ENCODE results near the gene EPS8L3. TPM values are rescaled to one million over a fixed set of nuclear protein-coding genes. Genes with fewer than 3 reads are reported as not detected.
"Not testable (repeated sequence)": the region's sequence is repeated elsewhere in the genome, so short reads cannot be mapped to it uniquely, and the experiment has no call there.

EPS8L3 gene, protein sequence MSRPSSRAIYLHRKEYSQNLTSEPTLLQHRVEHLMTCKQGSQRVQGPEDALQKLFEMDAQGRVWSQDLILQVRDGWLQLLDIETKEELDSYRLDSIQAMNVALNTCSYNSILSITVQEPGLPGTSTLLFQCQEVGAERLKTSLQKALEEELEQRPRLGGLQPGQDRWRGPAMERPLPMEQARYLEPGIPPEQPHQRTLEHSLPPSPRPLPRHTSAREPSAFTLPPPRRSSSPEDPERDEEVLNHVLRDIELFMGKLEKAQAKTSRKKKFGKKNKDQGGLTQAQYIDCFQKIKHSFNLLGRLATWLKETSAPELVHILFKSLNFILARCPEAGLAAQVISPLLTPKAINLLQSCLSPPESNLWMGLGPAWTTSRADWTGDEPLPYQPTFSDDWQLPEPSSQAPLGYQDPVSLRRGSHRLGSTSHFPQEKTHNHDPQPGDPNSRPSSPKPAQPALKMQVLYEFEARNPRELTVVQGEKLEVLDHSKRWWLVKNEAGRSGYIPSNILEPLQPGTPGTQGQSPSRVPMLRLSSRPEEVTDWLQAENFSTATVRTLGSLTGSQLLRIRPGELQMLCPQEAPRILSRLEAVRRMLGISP
- total RNA-seq: 100 to 1,000 TPM; 327 to 349 TPM
- long read RNA-seq, transcript EPS8L3-203 (19 exons, 2,325 nt): minor isoform, 23 of 272 reads
- long read RNA-seq, transcript EPS8L3-202 (19 exons, 1,971 nt): major isoform, 58 of 272 reads
- long read RNA-seq, transcript EPS8L3-201 (19 exons, 2,130 nt): minor isoform, 24 of 272 reads
- long read RNA-seq, partial matches to known transcripts: 83 of 272 reads
- long read RNA-seq, other reads (novel, unspliced or antisense): 84 of 272 reads

DNA sequence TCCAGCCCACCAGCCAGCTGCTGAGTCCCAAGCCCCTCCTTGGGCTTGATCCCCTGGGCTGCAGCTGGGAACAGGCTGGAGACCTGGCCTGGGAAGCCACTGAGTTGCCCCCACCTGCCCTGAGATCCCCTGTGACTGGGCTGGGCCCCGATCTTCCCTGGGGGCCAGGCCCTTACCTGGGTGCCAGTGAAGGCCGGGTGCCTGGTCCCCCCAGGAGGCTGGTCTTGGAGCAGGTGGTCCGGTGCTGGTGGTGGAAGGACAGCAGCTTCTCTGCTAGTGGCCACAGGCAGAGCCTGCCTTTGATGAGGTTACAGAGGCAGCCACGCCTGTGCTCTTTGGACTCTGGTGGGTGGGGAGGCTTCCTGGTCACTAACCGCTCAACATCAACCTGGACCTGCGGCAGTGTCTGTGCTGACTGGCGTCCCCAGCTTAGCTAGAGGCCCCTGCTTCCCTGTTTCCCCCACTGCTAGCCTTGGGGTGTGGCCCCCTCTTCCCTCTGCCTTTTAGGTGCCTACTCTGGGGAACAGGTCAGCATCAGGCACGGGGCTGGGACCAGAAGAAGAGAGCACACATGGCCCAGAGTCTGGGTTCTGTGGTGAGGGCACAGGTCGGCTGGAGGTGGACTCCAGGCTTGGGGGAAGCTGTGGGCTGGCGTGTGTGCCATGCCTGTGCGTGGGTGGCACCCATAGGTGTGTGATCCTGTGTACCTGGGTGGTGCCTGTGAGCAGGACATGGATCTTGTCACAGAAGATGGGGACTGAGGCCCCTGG lies at the start of gene EPS8L3:
Gene EPS8L3, minus strand, starts transcription at position 278 of the 770 bp plus-strand sequence. CDS start 2,174 bp downstream, outside the sequence.
- intact Hi-C loops (cut with DNase I, micrococcal nuclease): no loop called here
- DNase-seq (peak; percentile 94), ATAC-seq (peak; percentile 83)

DNA sequence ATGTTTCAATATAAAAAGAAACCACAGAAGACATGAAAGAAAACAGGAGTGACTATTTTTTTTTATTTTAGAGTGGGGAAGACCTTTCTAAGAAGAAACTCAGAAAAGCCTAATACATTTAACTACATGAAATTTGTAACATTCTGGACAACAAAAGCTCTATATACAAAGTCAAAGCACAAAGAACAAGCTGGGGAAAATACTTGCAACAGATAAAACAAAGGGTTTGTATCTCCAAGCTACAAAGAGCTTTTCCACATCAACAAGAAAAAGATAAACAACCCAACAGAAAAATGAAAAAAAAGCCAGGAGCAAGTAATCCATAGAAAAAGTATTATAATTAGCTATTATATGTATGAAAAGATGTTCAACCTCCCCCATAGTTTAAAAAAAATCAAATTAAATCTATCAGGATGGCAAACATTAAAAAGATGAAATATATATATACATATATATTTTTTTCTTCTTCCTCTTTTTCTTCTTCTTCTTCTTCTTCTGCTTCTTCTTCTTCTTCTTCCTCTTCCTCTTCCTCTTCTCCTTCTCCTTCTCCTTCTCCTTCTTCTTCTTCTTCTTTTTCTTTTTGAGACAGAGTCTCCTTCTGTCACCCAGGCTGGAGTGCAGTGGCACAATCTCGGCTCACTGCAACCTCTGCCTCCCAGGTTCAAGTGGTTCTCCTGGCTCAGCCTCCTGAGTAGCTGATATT lies 49.1 kb upstream of the EPS8L3 start:
- intact Hi-C loops (cut with DNase I, micrococcal nuclease): no loop called here
- ATAC-seq (no peak), DNase-seq (no peak)

DNA sequence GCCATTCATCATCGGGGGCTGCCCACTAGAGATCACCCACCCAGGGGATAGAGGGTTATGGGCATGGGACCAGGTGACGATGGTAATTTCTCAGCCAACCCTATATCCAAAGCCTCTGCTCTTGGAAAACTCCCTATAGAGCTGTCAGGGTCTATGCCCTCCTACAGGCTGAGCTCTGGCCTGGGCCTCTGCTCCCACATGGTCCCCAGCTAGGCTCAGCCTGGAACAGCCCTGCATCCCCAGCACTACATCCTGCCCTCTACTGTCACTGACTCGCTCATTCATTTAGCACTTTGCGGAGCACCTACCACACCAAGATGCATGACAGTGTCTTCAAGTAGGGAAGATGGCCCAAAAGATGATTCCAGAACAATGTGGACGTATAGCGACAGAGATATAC lies 45.0 kb upstream of the EPS8L3 start:
- intact Hi-C loops (cut with DNase I, micrococcal nuclease): no loop called here
- no peak for ATAC-seq

DNA sequence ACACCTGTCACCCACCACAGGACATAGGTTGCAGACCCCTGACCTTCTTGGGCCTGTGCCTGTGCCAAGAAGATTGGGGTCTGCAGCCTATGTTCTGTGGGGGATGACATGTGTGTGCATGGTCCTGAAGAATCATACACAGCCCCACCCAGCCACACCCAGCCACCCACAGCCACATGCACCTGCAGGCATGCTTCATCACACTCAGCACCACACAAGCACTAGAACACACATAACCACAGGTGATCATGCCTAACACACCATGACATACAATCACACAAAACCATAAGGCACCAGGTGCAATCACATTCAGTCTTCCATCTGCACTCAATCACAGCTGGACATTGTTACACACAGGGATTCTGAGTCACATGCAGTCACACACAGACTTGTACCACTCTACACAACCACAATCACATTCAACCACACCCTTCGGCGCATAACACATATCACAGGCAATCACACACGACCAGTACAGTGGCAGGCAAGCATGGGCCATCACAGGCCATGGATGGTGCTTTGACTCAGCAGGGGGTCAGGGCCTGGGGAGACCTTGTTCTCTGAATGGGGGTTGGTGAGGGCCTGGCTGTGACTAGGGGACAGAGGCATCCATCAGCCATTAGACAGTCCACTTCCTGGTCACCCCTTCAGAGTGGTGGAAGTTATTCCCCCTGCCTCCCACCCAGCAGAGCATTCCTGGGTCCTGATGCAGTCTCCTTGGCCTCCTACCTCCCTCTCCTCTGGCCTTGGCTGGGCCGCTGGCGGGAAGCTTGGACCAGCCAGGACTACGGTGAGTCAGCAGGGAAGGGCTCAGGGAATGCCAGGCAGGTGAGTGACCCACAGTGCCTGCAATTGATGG lies 44.3 kb upstream of the EPS8L3 start:
- no peak for ATAC-seq
- DNase-seq: peak in 1 of 2 donors; percentile 9
- intact Hi-C loops (cut with DNase I, micrococcal nuclease): no loop called here

More for the DNA sequence above, 45.0 kb upstream of the EPS8L3 start:
- no peak for DNase-seq

DNA sequence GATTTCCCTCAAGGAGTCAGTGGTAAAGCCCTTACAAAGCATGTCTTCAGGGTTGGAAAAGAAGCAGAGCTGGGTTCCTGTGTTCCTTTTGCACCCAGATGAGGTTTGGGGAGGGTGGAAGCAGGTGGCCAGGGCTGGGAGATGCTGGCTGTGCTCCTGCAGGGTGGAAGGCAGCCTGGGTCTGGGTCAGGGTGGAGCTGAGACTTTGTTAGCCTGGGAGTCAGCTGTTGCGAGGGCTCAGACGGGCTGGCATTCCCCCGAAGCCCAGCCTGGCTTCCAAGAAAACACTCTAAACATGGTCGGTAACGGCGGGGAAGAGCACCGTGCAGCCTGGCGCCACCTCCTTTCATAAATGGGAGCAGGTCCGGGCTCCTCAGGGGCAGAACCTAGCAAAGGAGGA lies 43.7 kb upstream of the EPS8L3 start:
- intact Hi-C loops (cut with DNase I, micrococcal nuclease): no loop called here
- peak in 1 of 2 donors; percentile 15 for DNase-seq

DNA sequence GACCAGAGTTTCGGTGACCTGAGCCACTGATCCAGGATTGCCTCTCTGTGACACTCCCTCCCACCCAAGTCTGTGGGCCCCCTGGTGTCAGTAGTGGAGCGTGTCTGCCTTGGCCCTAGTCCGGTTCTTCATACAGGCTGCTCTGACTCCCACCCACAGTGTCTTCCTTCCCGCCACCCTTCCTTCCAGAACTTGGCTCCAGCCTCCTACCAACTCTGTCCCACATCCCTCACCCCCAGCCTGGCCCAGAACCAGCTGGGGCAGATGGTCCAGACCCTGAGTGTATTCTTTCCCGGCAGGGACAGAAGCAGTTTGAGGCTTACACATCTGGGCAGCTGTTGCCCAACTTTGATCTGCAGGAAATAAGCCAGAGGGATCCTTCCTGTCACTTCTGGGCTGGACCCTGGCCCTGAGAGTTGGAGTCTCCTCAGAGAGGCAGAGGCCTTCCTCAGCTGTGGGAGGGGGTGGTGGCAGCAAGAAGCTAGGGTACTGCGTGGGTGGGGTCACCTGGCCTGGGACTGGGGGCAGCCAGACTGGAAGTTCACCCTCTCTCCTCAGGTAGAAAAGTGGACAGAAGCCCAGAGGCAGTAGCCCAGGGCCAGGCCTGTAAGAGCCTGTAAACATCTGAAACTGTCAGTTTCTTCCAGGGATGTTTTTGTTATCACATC lies 43.1 kb upstream of the EPS8L3 start:
- DNase-seq: peak in 1 of 2 donors; percentile 13
- no peak for ATAC-seq
- intact Hi-C loops (cut with DNase I, micrococcal nuclease): no loop called here

More for the DNA sequence above, 43.7 kb upstream of the EPS8L3 start:
- ATAC-seq: no peak

DNA sequence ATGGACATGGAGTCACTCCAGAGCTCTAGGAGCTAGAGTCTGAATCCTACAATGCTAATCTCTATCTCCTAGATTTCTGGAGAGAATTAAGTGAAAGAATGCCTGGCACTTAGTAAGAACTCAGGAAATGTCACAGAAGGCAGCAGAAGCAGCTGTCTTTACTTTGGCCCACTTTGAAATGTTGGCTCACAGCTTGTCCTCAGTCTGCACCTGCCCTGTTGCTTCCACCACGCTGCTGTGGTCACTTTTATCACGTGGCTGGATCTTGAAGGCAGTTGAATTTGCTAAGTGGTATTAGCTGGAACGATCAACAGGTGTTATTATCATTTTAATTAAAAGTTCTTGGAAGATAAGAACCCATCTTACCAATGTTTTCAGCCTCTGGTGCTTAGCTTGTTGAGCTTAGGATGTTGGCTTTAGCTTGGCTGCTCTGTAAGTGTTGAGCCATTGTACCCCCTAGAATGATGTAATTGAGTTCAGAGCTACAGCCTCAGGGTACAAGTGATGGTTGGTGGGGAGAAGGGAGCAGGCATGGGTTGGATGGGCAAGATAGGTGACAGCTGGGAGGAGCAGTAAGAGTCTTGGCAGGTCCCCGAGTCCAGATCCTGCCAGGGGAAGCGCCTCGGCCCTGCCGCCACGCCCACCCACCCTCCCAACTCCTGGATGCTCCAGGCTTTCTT lies 41.9 kb upstream of the EPS8L3 start:
- intact Hi-C loops (cut with DNase I, micrococcal nuclease): no loop called here
- ATAC-seq (no peak), DNase-seq (peak in 1 of 2 donors; percentile 22)

DNA sequence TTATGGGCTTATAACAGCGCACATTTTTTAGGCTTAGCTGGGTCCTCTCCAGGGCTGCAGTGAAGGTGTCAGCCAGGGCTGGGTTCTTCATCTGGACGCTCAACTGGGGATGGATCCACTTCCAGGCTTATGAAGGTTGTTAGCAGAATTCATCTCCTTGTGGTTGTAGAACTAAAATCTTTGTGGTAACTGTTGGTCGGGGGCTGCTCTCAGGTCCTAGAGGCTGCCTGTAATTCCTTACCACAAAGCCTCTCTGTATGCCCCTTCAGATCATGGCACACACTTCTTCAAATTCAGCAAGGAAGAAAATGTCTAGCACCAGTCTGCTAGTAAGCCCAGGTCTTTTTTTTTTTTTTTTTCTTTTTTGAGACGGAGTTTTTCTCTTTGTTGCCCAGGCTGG lies 40.9 kb upstream of the EPS8L3 start:
- DNase-seq (peak in 1 of 2 donors; percentile 5), ATAC-seq (no peak)
- intact Hi-C loops (cut with DNase I, micrococcal nuclease): no loop called here

DNA sequence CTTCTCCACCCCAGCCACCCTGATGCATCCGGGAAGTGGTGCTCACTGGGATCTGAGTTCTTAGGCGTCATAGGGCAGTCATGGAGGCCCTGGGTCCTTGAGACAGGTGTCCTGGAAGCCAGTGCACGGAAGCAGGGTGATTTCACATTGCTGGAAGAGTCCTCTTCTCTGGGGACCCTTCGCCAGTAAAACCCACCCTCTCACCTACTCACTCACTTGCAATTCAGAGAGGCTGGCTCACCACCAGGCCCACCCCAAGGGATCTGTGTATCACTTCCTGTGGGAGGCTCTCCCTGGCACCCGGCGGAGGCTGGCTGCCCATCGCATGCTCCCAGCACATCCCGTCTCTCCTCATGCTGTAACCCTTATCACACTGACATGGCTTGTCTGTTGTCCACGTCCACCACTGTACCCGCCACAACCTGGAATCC lies 40.2 kb upstream of the EPS8L3 start:
- DNase-seq (peak in 1 of 2 donors; percentile 11), ATAC-seq (no peak)
- intact Hi-C loops (cut with DNase I, micrococcal nuclease): no loop called here

DNA sequence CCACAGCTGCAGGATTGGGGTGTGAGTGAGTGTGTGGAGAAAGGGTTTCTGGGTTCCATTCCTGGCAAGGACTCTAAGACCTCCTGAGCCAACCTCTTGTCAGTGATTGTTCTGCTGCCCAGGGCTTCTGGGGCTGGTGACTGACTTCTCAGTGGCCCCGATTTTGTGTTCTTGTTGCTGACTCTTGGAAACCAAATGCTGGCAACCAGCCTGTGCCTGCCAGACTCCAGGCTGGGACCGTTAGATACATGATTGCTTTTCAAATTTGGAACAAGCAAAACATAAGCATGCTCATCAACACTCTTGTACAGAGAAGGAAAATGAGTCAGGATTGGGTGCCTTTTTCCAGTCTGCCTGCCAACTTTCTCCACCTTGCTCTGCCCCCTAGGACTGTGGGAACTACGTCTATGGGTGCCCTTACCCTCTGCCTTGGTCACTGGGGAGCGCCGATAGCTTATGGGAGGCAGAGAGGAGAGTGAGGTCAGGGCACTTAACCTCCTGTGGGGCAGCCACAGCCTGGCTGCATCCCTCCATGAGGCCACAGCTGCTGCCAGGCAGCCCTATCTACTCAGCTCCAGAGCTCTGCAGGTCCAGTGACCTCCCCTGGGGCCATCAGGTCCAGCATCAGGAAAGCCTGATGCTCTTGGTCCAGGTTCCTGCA lies 39.3 kb upstream of the EPS8L3 start:
- ATAC-seq: no peak
- DNase-seq: peak in 1 of 2 donors; percentile 23
- intact Hi-C loops (cut with DNase I, micrococcal nuclease): no loop called here

DNA sequence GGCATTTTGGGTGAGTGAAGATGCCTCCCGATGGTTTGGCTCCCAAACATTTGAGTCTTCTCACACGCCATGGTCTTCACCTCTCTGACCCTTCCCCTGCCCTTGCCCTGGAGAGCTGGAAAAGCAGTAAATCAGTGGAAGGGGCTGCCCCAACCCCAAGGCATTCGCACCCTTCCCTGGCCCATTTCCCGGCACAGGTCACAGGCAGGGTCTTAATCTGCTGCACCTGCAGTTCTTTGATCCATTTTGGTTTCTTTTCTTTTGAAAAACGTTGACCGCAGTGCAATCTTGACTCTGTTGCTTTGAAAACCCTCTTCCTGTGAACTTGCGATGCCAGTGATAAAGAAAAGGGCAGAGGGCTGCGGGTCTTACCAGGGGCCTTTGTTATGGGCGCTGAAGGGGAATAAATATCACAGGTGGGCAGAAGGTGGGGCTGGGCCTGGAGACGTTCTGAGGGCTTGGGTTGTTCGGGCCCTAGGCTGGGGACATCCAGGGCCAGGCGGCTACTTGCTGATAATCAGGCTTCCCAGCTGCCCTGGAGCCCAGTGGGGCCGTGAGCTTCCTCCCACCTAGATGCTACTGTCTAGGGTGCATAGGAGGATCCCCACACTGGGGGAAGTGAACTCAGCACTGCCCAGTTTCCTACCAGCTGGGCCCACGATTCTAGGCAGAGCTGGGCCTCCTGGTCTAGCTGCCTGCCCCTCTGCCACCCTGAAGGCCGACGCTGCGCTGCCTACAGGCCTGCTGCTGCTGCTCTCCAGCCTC lies 38.6 kb upstream of the EPS8L3 start:
- DNase-seq (peak in 1 of 2 donors; percentile 18), ATAC-seq (no peak)
- intact Hi-C loops (cut with DNase I, micrococcal nuclease): no loop called here

DNA sequence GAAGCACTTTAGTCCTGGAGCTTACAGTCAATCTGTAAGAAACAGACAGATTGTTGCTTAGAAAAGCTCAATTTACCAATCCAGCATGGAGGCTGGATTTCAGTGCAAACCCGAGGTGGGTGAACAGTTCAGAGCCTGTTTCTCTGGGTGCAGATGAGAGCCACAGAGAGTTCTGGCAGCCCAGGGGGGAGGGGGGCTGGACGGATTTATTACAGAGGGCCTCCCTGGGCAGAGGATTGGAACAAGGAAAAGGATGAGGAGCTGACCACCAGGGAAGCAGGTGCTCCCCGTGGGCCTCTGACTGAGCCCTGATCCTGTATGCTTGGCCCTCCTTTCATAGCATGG lies 38.0 kb upstream of the EPS8L3 start:
- DNase-seq: peak in 1 of 2 donors; percentile 21
- intact Hi-C loops (cut with DNase I, micrococcal nuclease): no loop called here
- ATAC-seq: no peak

DNA sequence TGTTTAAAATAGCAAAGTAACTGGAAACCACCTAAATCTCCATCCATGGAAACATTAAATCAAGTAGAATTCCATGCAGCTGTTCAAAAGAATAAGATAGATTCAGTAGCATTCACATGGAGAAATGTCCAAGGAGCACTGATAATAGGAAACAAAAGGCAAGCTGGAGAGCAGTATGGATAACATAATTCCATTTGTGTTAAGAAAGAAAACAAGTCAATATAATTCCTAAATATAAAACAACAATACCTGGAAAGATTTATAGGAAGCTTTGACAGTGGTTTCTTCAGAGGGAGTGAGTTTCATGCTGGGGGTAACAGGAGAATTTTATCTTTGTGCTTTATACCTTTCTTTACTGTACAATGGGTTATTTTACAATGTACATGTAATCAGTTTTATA lies 36.6 kb upstream of the EPS8L3 start:
- DNase-seq (no peak), ATAC-seq (no peak)
- intact Hi-C loops (cut with DNase I, micrococcal nuclease): no loop called here

DNA sequence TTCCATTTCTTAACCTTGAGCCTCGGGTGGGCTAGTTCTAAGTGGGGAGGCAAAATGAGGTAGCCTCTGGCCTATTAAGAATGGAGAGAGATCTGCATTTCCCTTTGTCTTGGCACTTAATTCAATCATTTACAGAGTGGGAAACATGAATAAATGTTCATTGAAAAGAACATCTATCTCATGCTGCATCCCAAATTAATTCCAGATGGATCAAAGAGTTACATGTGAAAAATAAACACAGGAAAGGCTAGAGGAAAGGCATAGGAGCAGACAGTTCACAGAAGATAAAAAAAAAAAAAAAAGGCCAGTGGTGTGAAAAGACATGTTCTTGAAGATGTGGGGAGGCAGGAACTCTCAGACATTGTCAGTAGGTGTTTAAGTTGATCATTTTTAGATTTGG lies 35.7 kb upstream of the EPS8L3 start:
- intact Hi-C loops (cut with DNase I, micrococcal nuclease): no loop called here
- ATAC-seq: no peak
- DNase-seq: no peak

DNA sequence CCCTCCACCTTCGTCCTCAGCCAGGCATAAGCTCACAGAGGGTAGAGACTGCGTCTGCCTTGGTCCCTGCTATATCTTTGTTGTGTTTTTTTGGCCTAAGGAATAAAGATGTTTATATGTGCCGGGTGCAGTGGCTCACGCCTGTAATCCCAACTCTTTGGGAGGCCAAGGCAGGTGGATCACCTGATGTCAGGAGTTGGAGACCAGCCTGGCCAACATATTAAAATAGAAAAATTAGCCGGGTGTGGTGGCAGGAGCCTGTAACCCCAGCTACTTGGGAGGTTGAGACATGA lies 33.5 kb upstream of the EPS8L3 start:
- peak in 1 of 2 donors; percentile 25 for DNase-seq
- intact Hi-C loops (cut with DNase I, micrococcal nuclease); ATAC-seq: not testable (repeated sequence)

Data from left colon (tissue), 2 donors.